IMR-90 (cell line): Measurements from ENCODE around the gene GNAI3.

ENCODE experiments used
- CHD1 ChIP-seq: IDR thresholded peaks from 2 replicates; pipeline ENCODE4 v1.6.1; 2012; ENCODE audit warnings: low read depth, low read length, improper control_type of control experiment
- FOS ChIP-seq: fragments of 150-350 bp; IDR thresholded peaks from 2 replicates; pipeline ENCODE4 v1.6.1; 2016; ENCODE audit warnings: low read depth, low read length
- MAZ ChIP-seq: IDR thresholded peaks from 2 replicates; pipeline ENCODE4 v1.6.1; 2012; ENCODE audit warnings: low read depth, mild to moderate bottlenecking, low read length, improper control_type of control experiment, moderate library complexity, borderline replicate concordance
- MXI1 ChIP-seq: IDR thresholded peaks from 2 replicates; pipeline ENCODE4 v1.6.1; 2012; ENCODE audit warnings: low read depth, mild to moderate bottlenecking, low read length, moderate library complexity, borderline replicate concordance
- POLR2A ChIP-seq: IDR thresholded peaks from 2 replicates; pipeline ENCODE4 v1.6.1; 2012; ENCODE audit warnings: mild to moderate bottlenecking, low read depth, low read length
- RCOR1 ChIP-seq: IDR thresholded peaks from 2 replicates; pipeline ENCODE4 v1.6.1; 2012; ENCODE audit warnings: mild to moderate bottlenecking, low read length, improper control_type of control experiment; ENCODE audit not compliant: insufficient replicate concordance
- TF ChIP-seq, protein P1 (sequence below): conservative IDR thresholded peaks from 2 replicates; pipeline ENCODE4 v1.5.1; 2012; ENCODE audit warnings: mild to moderate bottlenecking, low read depth, low read length, improper control_type of control experiment

DNA sequence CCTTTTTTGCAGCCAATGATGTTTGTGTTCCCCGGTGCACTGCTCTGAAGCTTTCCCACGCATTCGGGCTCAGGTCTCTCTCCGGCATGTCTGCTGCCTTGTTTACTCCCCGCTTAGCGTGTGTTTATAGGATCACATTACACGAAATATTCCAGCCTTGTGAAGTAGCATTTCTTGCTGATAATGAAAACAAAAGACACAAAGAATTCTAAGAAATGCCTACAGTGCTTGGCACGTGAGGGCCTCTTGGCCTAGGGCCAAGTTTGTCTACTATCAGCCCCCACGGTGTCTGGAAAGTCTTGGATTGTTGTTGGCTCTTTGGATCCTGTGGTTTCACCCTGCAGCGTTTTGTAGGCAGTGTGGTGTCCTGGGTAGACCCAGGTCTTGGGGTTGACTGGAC lies 96.3 kb downstream of the GNAI3 start:
- TF ChIP-seq FOS = peak; percentile 9; the same call in 1 of the 2 replicates
- TF ChIP-seq MXI1 = no peak
- TF ChIP-seq, protein P1, sequence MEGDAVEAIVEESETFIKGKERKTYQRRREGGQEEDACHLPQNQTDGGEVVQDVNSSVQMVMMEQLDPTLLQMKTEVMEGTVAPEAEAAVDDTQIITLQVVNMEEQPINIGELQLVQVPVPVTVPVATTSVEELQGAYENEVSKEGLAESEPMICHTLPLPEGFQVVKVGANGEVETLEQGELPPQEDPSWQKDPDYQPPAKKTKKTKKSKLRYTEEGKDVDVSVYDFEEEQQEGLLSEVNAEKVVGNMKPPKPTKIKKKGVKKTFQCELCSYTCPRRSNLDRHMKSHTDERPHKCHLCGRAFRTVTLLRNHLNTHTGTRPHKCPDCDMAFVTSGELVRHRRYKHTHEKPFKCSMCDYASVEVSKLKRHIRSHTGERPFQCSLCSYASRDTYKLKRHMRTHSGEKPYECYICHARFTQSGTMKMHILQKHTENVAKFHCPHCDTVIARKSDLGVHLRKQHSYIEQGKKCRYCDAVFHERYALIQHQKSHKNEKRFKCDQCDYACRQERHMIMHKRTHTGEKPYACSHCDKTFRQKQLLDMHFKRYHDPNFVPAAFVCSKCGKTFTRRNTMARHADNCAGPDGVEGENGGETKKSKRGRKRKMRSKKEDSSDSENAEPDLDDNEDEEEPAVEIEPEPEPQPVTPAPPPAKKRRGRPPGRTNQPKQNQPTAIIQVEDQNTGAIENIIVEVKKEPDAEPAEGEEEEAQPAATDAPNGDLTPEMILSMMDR = no peak
- TF ChIP-seq CHD1 = no peak
- TF ChIP-seq MAZ = no peak
- no peak for TF ChIP-seq POLR2A
- TF ChIP-seq RCOR1 = no peak
